NCI-H69 (cell line): Measurements from ENCODE around the gene CRELD2.

Source experiments
- DNase-seq: peaks from one replicate; lab custom pipeline; 2025; lab: John Stamatoyannopoulos, UW

Gene CRELD2

DNA sequence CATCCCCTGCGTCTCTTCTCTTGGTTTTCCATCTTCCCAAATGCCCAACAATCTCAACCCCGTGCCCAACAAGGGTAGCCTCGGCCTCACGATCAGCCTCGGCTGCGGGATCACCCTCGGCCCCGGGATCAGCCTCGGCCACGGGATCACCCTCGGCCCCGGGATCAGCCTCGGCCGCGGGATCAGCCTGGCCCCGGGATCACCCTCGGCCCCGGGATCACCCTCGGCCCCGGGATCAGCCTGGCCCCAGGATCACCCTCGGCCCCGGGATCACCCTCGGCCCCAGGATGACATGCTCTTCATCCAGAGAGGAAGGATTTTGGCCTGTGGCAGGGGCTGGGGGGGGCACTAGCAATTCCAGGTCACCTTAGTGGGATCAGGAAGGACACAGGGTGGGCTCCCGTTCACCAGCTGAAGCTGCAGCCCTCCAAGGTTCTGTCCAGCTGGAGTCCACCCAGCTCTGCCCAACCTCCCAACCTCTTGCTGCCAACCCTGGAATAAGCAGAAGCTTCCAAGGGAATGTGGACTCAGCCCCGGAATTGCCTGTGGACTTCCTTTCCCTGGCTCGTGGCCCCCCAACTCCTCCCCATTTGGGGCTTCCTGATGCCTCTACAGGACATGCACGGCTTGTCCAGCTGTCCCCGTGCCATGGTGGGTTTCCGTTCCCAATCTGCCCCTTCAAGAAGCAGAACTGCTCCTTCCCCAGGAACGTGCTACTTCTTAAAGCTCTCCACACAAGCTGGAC, 6.4 kb upstream of the CRELD2 start:
- no peak for DNase-seq

DNA sequence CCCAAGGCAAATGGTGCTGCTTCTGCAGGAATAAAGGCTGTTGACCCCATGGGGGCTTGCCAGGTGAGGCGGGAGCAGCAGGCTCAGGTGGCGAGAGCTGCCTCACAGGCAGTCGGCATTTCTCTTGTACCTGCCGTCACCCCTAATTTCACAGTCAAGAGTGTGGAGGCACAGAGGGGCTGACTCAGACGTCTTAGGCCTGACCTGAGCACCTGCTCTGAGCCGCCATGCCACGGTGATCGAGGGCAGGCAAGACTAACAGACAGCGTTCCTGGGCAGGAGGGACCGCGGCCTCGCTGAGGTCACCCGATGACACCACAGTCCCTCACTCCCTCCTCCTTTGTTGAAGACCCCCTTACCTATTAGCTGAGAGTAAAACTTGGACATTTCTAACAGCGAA, 5.4 kb upstream of the CRELD2 start:
- DNase-seq, result no peak

DNA sequence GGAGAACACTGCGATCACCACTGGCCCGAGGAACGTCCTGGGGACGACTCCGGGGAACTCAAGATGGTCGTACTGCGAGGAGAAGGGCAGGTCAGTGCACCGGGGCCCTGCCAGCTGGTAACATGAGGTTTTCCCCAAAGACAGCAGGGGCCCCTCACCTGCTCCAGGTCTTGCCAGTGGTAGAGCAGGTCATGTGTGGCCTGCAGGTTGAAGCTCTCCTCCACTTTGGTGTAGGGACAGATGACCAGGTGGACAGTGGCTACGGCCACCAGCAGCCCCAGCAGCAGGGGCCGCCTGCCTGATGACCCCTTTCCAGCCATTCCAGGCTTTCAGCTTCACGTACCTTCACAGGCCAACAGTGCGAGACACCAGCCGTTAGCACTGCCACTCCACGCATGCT, 5.0 kb upstream of the CRELD2 start:
- no peak for DNase-seq

DNA sequence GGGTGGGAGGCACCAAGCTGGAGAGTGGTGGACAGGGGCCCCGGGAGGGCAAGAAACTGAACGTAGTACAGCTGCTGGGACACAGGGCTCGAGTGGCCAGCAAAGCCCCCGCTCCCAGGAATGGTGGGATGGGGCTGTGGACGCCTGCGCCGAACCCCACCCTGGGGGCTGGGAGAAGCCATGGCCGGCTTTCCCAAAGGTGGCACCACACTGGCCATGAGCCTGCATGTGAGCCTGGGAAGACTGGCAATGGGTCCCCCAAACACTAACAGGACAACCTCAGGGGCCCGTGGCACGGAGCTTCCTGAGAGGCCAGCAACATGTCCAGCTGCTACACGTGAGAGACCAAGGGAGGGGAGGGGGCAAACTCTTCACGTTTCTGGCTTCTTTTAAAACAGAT, 4.2 kb upstream of the CRELD2 start:
- DNase-seq, result no peak

DNA sequence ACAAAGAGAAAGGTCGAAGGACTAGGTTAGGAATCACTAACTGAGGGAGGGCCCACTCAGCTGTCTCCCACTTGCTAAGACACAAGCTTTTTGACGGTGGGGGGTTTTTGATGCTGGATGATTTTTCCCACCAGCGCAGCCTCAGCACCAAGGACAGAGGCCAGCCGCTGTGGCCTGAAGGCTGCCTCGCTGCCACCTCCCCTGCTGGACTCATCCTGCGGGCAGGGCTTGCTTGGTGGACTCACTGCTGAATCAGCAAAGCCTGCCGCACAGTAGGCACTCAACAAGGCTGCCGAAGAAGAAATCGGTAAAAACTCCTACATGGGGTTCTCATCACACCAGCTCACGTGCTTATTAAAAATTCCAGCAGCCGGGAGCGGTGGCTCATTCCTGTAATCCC, 2.8 kb upstream of the CRELD2 start:
- no peak for DNase-seq

DNA sequence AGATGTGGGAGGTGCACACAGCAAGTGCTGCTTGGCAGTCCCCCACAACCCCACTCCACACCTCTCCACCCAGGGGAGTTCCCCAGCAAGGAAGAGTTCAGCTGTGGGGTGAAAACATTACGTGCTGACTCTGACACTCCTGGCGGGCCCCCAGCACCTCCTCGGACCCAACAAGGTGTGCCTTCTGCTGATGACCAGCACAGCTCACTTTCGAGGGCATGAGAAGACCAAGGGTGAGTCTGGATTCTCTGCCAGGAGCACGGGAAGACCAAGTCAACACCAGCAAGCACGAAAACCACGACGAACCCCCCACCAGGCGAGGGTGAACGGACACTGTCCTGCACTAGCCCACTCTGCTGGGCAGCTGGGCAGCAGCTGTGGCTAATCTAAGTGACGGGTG, 1.6 kb upstream of the CRELD2 start:
- no peak for DNase-seq

DNA sequence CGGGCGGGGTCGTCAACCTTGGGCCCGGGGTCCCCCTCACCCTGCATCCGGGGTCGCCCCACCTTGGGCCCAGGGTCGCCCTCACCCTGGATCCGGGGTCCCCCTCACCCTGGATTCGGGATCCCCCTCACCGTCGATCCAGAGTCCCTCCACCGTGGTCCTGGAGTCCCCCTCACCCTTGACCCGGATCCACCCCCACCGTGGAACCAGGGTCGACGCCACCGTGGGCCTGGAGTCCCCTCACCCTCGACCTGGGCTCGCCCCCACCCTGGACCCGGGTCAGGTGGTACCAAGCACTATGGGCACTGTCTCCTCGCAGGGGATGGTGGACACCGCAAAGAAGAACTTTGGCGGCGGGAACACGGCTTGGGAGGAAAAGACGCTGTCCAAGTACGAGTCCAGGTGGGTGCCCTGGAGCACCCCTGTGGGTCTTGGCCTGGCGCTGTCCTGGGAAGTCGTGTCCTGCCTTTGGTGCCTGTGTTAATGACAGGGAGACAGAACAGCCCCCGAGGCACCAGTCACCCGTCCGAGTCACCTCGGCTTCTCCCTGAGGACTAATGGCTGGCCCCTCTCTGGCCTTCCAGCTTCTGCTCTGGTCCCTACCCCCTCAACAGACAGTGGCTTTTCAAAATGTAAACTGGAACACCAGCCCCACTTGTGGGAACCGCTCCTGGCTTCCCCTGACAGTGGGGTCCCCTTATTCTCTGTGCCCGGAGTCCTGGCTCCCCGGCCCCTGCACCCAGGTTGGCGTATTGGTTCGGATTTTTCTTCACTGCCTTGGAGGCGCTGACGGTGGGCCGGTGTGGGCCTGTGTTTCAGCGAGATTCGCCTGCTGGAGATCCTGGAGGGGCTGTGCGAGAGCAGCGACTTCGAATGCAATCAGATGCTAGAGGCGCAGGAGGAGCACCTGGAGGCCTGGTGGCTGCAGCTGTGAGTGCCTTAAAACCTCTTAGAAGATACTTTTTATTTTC, 762 bp downstream of the CRELD2 start:
- no peak for DNase-seq

DNA sequence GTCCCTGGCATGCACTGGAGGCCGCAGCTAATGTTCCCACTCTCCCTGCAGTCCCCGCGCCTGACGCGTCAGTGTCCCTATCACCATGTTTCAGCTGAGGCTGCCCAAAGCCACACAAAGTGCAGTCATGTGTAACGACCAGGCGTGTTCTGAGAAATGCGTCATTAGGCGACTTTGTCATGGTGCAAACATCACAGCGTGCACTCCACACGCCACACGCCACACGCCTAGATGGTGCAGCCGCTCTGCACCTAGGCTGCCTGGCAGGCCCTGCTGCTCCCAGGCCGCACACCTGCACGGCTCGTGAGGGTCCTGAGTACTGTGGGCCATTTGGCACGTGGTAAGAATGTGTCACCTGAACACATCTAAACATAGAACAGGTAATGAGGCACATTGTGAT, 2.4 kb downstream of the CRELD2 start:
- no peak for DNase-seq

DNA sequence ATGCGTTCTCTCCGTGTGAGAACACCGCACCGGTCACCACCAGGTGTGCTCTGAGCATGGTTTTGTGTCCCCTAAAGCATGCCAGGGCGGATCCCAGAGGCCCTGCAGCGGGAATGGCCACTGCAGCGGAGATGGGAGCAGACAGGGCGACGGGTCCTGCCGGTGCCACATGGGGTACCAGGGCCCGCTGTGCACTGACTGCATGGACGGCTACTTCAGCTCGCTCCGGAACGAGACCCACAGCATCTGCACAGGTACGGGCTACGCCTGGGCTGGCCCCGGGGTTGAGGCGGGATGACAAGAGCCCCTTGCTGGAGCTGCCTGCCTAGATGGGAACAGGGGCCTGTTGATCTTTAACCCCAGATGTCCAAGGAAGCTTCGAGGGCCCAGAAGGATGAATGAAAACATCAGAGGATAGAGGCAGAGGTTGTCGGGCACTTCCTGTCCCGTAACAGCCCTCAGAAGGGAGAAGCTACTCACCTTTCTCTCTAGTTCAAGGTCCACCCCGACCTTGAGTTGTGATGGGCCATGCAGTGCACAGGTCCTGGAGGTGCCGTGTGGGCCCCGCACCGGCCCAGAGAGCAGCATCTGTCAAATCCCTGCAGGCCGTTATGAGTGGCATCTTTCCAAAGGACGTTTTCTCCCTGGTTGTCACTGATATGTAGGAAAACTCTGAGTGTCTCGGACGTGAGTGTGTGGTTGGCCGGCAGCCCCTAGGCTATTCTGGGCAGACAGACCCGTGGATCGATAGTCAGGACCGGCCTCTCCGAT, 3.3 kb downstream of the CRELD2 start:
- DNase-seq, result no peak

DNA sequence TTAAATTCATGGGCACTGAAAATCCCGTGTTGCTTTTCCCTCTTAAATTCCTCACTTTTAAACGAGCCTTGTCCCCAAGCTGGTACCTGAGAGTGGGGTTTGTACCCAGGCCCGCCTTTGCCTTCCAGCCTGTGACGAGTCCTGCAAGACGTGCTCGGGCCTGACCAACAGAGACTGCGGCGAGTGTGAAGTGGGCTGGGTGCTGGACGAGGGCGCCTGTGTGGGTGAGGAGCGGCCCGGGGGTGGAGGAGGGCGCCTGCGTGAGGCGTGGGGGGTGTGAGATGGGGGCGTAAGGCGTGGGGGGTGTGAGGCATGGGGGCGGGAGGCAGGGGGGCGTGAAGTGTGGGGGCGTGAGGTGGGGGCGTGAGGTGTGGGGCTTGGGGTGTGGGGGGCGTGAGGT, 4.0 kb downstream of the CRELD2 start:
- no peak for DNase-seq

DNA sequence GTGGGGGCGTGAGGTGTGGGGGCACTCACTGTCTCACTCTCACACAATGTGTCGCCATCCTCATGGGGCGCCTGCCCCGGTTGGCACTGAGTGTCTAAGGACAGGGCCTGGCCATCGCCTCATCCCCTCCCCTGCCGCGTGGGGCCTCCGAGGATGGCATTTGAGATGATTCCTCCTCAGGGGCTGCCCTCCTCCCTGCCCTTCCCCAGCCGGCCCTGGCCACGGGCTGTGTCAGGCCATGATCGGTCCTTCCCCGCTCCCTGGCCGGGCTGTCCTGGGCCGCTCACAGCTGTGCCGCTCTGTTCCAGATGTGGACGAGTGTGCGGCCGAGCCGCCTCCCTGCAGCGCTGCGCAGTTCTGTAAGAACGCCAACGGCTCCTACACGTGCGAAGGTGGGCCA, 4.5 kb downstream of the CRELD2 start:
- DNase-seq, result no peak

DNA sequence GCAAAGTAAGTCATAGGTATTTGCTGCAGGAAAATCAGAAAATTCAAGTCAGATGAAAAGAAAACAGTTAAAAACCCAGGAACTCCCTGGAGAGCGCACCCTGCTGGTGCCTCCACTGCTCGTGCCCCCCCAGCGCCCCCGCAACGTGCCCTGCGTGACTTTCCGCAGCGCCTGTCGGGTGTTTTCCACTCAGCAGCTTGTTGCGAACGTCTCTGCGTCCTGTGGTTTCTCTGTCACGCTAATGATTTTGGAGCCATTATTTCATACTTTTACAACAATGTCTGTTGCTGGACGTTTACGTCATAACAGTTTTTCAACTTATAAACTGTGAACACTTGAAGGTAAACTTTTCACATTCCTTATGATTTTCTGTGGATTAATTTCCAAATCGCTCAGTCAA, 5.0 kb downstream of the CRELD2 start:
- no peak for DNase-seq

DNA sequence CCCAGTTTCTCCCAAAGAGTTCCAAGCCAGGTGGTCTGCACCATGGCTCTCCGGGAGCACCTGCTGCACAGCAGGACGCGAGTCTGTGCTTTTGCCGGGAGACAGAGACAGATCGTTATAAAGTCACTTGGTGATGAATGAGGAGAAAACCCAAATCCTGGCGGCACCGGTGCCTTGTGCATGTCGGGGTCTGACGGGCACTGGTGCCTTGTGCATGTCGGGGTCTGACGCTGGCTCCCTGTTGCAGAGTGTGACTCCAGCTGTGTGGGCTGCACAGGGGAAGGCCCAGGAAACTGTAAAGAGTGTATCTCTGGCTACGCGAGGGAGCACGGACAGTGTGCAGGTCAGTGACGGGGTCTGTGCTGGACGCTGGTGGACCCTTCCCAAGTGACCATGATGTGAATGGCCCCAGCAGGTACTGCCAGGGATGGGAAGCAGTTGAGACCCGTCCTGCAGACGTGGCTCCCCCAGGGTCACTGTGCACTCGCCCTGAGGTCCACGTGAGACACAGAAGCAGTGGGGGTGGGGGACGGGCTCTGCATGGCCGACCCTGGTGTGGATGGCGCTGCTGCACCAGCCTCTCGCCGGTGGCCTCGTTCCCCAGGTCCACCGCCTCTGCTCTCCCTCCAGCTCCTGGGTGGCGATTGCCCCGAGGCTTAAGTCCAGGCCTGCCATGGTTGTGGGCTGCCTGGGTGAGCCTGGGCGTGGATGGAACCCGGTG, 5.8 kb downstream of the CRELD2 start:
- DNase-seq, result no peak

DNA sequence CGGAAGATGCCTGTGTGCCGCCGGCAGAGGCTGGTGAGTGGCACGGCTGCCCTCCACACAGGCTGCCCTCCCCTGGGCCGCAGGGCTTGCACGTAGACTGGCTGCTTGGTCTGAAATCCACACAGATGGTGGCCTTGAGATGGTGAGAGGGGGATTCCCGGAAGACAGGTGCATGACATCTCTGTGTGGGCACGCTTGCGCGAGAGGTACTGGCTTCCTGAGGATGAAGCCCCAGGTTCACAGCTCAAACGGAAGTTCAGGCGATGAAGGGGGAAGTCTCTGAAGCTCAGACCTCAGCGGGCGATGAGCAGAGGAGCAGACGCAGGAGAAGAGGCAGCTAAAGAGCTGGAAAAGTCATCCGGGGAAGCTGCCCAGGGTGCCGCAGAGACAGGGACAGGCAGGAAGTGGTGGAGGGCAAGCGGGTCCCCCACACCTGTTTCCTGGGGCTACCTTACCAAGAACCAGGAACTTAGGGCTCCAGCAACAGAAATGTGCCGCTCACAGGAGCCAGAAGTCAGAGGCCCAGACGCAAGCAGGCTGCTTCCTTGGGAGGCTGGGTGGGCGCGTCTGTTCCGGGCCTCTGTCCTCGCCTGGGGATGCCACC, 7.2 kb downstream of the CRELD2 start:
- no peak for DNase-seq

DNA sequence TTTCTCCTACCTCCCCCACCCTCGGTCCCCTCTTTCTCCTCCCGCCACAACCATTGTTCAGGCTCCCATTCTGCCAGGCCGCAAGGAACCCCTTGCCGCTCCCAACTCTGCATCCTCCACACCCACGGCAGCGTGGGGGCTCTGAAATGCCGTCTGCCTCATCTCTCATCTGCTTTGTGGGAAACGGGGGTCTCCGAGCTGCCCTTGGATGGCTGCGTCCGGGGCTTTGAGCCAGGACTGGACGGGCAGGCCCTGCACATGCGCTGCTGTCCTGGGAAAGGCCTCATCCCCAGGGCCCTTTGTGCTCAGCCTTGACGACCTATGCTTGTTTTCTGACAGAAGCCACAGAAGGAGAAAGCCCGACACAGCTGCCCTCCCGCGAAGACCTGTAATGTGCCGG, 8.5 kb downstream of the CRELD2 start:
- DNase-seq, result no peak

DNA sequence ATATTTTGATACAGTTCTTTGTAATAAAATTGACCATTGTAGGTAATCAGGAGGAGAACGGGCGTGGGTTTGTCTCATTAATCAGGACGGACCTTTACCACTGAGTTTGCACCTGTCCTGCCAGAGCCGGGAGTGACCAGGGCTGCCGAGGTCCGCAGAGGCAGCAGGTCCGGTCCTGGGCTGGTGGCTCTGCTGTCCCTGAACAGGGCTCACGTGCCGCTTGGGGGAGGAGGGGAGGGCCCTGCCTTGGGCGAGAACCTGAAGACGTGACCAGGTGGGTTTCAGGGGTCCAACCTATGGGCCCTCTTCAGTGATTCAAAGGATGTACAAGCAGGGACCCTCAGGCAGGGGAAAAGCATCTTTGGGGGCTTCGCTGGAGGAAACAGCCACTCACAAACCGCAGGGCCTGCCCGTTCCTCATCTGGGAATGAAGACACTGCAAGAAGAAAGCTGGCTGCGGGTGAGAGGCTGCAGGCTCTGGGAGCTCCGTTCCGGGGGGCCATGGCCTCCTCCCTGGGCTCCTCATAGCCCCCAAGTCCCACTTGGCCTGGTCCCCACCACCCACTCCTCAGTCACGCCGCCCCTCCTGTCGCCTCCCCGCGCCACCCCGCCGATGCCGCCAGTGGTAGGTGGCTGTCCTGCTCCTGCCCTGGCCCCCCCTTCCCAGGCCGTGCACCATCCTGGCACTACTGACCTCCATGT, 9.2 kb downstream of the CRELD2 start:
- DNase-seq, result no peak

DNA sequence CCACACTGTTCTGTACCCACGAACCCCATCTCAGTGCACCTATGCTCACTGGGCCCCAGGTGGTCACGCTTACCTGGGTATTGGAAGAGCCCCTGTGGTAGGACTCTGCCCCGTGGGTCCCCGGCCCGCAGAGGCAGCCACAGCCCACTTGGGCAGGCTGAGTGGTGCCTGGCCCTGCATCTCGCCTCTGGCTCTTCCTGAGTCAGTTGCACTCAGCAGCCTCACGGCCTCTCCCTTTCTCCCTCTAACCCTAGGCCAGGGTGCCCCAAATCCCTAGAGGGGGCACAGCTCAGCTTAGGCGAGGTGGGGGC, 9.7 kb downstream of the CRELD2 start:
- DNase-seq, result no peak

DNA sequence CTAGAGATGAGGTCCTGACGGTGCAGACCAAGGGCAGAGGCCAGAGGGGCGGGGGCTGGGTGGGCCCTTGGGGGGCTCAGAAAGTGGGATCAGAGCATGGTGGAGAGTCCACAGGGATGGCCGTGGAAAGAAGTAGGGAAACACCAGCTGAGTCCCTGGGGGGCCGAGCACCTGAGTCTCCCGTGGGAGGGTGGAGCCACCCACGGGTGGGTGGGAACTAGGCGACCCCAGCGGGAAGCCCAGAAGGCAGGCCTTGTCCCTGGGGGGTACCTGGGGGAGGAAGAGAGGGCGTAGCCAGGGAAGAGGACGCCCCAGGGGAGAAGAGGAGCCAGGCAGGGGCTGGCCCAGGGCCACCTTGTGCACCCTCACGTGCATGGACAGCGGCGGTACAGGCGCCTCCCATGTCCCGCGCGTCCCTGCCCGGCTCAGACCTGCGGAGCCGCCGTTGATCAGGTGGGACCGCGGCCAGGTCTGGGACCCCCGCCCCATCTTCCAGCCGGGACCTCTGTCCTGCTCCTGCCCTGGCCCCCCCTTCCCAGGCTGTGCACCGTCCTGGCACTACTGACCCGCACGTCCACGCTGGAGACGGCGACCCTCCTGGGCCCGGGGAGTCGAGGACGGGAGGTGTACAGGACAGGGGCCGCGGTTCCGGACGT, 10.2 kb downstream of the CRELD2 start:
- DNase-seq, result no peak

DNA sequence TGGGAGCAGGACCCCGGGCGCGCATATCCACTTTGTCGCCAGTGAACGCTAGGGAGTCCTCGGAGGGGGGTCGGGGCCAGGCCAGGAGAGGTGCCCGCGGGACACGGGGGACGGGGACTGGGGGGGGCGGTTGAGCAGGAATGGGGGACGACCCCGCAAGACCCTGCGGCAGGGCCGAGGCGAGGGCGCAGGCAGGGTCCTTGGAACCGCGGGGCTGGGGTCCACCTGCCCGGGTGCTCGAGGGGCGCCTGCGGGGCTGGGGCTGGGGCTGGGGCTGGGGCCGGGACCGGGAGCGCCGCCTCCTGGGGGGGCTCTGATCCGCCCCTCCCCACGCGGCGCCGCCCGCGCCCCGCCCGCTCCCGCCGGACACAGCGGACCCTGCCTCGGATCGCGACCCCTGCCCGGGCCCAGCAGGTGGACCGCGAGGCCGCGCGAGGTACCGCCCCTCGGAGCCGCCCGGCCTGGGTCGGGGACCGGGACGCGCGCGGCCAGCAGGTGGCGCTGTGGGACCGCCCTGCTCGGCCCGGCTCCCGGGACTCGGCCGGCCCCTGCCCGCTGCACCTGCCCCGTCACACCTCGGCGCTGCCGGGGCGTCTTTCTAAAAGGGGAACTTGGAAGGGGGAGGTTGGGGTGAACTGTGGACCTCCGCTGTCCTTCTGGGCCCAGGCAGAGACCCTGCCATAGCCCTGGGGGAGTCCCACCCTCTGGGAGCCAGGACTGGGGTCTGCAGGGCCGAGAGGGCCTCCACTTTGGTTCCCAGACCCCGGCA, 11.0 kb downstream of the CRELD2 start:
- peak; percentile 72 for DNase-seq
